HG02642 (cell line): ENCODE measurements around the gene SNRPB.

Source experiments
- ATAC-seq: cut with Tn5 transposase; IDR thresholded peaks from one replicate; pipeline ENCODE4 v1.9.1; 2021; ENCODE audit warnings: mild to moderate bottlenecking; ENCODE audit not compliant: unreplicated experiment, poor library complexity

SNRPB gene

DNA sequence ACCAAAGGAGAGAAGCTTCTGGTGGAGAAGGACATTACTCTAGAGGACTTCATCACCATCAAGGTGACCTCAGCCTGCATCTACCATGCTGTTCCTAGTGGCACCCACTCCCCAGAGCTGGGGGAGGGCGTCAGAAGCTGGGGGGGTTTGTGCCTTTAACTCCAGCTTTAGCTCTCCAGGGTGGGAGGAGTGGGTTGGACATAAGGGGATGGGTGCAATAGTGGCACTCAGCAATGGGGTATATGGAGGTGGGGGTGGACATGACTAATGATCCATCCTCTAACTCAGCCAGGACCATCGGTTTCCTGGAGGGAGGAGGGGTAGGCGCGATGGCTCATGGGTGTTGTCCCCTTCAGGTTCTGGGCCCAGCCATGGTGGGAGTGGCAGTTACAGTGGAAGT, 40.1 kb downstream of the SNRPB start:
- ATAC-seq, result no peak

DNA sequence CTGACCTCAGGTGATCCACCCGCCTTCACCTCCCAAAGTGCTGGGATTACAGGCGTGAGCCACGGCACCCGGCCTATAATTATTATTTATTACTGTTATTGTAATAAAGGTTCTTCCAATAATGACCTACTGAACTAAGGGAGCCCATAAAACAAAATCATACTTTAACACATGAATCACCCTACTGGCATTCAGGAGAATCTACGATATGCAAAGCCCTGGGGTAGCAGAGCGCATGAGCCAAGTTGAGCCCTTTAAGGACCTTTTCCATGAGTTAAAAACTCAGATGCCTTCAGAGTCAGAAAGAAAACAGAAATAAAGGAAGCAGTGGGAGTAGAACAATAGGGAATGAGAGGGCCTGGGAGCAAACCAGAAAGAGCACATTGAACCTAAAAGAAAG, 41.5 kb downstream of the SNRPB start:
- ATAC-seq, result no peak

DNA sequence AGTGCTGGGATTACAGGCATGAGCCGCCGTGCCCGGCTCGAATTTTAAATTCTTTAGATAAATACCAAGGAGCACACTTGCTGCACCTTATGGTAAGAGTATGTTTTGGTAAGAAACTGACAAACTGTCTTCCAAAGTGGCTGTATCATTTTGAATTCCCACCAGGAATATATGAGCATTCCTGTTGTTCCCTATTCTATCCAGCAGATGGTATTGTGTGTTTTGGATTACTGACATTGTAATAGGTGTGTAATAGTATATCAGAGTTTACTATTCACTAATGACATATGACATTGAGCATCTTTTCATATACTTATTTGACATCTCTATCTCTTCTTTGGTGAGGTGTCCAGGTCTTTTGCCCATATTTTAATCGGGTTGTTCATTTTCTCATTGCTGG, 49.3 kb downstream of the SNRPB start:
- ATAC-seq, result no peak

DNA sequence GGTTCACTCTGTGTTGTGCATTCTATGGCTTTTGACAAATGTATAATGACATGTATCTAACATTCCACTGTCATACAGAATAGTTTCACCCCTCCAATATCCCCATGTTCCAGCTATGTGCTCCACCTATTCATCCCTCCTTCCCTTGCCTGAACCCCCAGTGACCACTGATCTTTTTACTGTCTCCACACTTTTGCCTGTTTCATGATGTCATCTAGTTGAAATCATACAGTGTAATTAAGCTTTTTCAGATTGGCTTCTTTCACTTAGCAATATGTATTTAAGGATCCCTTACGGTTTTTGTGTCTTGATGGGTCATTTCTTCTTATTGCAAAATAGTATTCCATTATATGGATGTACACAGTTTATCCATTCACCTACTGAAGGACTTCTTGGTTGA, 50.1 kb downstream of the SNRPB start:
- no peak for ATAC-seq

DNA sequence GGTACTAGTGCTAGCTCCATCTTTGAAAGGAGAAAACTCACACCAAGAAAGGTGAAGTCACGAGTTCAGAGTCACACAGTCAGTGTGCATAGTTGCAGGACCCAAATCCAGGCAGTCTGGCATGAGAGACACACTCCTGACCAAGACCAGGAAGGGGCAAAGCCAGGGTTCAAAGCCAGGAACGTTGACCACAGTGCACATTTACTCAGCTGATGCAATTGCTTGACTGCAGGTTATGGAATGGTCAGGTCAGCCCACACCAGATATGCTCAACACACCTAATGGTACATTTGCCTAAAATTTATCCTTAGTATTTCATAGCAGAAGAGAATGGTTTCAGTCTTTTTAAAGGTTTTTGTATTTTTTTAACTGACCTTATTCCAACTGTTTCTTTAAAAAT, 52.2 kb downstream of the SNRPB start:
- no peak for ATAC-seq

DNA sequence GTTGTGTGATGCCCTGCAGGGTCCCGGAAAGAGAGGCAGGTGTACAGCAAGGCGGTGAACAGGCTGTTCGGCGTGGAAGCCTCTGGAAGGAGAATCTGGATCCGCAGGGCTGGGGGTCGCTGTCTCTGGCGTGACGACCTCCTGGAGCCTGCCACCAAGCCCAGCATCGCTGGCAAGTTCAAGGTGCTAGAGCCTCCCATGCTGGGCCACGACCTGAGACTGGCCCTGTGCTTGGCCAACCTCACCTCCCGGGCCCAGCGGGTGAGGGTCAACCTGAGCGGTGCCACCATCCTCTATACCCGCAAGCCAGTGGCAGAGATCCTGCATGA, 53.4 kb downstream of the SNRPB start:
- no peak for ATAC-seq

DNA sequence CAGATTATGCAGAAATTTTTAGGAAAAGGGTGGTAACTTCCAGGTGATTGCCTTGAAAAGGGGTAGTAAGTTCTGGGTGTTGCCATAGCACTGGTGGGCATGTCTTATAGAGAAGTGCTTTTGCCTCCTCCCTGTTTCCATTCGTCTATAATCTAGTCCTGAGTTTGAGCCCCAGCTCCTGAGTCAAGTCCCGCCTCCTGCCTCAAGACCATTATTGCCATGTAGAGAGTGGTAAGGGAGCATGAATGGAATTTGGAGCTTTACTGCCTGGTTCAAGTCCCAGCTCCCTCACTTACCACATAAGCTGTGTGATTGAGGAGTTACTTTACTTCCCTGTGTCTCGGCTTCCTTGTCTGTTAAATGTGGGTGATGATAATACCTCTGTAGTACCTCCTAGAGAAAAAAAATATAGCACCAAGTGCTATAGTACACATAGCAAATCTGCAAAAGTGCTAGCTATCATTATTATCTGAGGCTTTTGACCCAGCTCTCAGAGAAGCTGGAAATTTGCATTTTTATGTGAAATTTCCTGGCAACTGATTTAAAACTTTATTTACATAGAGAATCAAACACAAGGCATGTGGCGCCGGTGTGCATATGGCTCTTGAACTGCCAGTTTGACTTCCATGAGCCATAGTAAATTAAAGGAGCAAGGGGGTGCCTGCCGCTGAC, 53.9 kb downstream of the SNRPB start:
- no peak for ATAC-seq
